Activated CD8-positive, alpha-beta T cell treated with anti-CD3 and anti-CD28 coated beads, Interleukin-2, amount 10 ng/mL, durations not matched to agents 7 days and 5 days (primary cell): ENCODE measurements around the gene ITGA2B. TPM values are rescaled to one million over a fixed set of nuclear protein-coding genes. Genes with fewer than 3 reads are reported as not detected.
"Not testable (repeated sequence)": the region's sequence is repeated elsewhere in the genome, so short reads cannot be mapped to it uniquely, and the experiment has no call there.

Experiments used
- ATAC-seq: fragments of 150-1000 bp; cut with Tn5 transposase; one replicate; pipeline ENCODE4 v1.10.0; 2021; ENCODE audit warnings: moderate library complexity
- CTCF ChIA-PET: fragments of 350-600 bp; sonication (Branson Sonifier 250); formaldehyde crosslinking; loops from one replicate; lab custom pipeline; 2021; ENCODE audit warnings: antibody characterized with exemption; lab: Charles Lee
- POLR2A ChIA-PET: fragments of 350-600 bp; sonication (Branson Sonifier 250); formaldehyde crosslinking; loops from one replicate; lab custom pipeline; 2021; ENCODE audit warnings: antibody characterized with exemption; lab: Charles Lee
- DNase-seq: peaks from one replicate; pipeline ENCODE4 v3.0.0-alpha.2; 2020
- H3K27ac Mint-ChIP-seq: one replicate; pipeline ENCODE4 v1.8.0; 2021; ENCODE audit warnings: mild to moderate bottlenecking, mixed read lengths
- H3K27me3 Mint-ChIP-seq: one replicate; pipeline ENCODE4 v1.8.0; 2021; ENCODE audit warnings: low read depth, mixed read lengths
- H3K36me3 Mint-ChIP-seq: one replicate; pipeline ENCODE4 v1.8.0; 2021; ENCODE audit warnings: low read depth, mixed read lengths
- H3K4me1 Mint-ChIP-seq: one replicate; pipeline ENCODE4 v1.8.0; 2021; ENCODE audit warnings: low read depth, mixed read lengths
- H3K4me3 Mint-ChIP-seq: one replicate; pipeline ENCODE4 v1.8.0; 2021; ENCODE audit warnings: mild to moderate bottlenecking, mixed read lengths
- H3K9me3 Mint-ChIP-seq: one replicate; pipeline ENCODE4 v1.8.0; 2022; ENCODE audit warnings: mixed read lengths; ENCODE audit not compliant: insufficient read depth
- total RNA-seq, 2 experiments: library from RNA; stranded (reverse); gene quantifications; one replicate each; pipeline ENCODE4 v1.2.3, GENCODE V29; 2021

ITGA2B gene
- total RNA-seq, 2 experiments from 2014 or later: 0.39 to 0.82 TPM

GRCh38 chr17:44408786-44409185 is 19.3 kb upstream of the ITGA2B start:
- ATAC-seq: no peak
- no peak for DNase-seq
- Mint-ChIP-seq H3K4me3 (no peak overlapping the region), H3K9me3 (no peaks in the 10 kb centered on the region), H3K27ac (no peak overlapping the region), H3K36me3 (peaks cover 13% of the 10 kb centered on the region), H3K4me1 (no peaks in the 10 kb centered on the region), H3K27me3 (no peaks in the 10 kb centered on the region)
- ChIA-PET POLR2A (no interaction called here), CTCF (no interaction called here)

GRCh38 chr17:44402564-44403172 is 13.2 kb upstream of the ITGA2B start:
- peaks cover 14% of the 10 kb centered on the region for H3K4me1 Mint-ChIP-seq
- no peak overlapping the region for H3K27ac Mint-ChIP-seq
- DNase-seq (no peak), ATAC-seq (peak; percentile 44)
- no peaks in the 10 kb centered on the region for H3K27me3 Mint-ChIP-seq
- POLR2A ChIA-PET: interaction anchor here (0.6 kb wide), 1 partner anchor 189 kb away, joined by 4 read pairs; no protein-coding TSS in a partner anchor
- CTCF ChIA-PET: no interaction called here
- peaks cover 42% of the 10 kb centered on the region for H3K36me3 Mint-ChIP-seq
- H3K9me3 Mint-ChIP-seq: no peaks in the 10 kb centered on the region
- H3K4me3 Mint-ChIP-seq: no peak overlapping the region

- DNase-seq: no peak
- POLR2A ChIA-PET: no interaction called here
- H3K27ac Mint-ChIP-seq: no peak overlapping the region
- peaks cover 47% of the 10 kb centered on the region for H3K36me3 Mint-ChIP-seq
- H3K9me3 Mint-ChIP-seq: no peaks in the 10 kb centered on the region
- no peaks in the 10 kb centered on the region for H3K27me3 Mint-ChIP-seq
- CTCF ChIA-PET: interaction anchor here (0.9 to 2.0 kb wide), 6 partner anchors 11 to 554 kb away, joined by 3 to 10 read pairs (median 4); partner anchors contain the start of gene ITGA2B
- H3K4me1 Mint-ChIP-seq: peaks cover 14% of the 10 kb centered on the region
- H3K4me3 Mint-ChIP-seq: no peak overlapping the region
- no peak for ATAC-seq
These were observed 10.9 kb upstream of the ITGA2B start for GRCh38 chr17:44400226-44400847.

GRCh38 chr17:44398692-44399691 is 9.5 kb upstream of the ITGA2B start:
- Mint-ChIP-seq H3K27ac (peak overlapping the region; percentile 47), H3K9me3 (no peaks in the 10 kb centered on the region), H3K36me3 (peaks cover 45% of the 10 kb centered on the region), H3K4me3 (no peak overlapping the region), H3K27me3 (no peaks in the 10 kb centered on the region), H3K4me1 (peaks cover 14% of the 10 kb centered on the region)
- ChIA-PET POLR2A (no interaction called here), CTCF (interaction anchor here (0.9 to 2.0 kb wide), 6 partner anchors 9 to 135 kb away, joined by 3 to 10 read pairs (median 4); partner anchors contain the start of gene ITGA2B)
- no peak for DNase-seq
- ATAC-seq: no peak

GRCh38 chr17:44397479-44398440 is 8.3 kb upstream of the ITGA2B start:
- H3K4me1 Mint-ChIP-seq: peaks cover 6% of the 10 kb centered on the region
- no peak for ATAC-seq
- H3K27ac Mint-ChIP-seq: peak overlapping the region; percentile 52
- CTCF ChIA-PET: interaction anchor here (1.1 to 1.8 kb wide), 2 partner anchors 126 kb away, joined by 3 to 7 read pairs; no protein-coding TSS in a partner anchor
- no peak overlapping the region for H3K4me3 Mint-ChIP-seq
- POLR2A ChIA-PET: no interaction called here
- H3K9me3 Mint-ChIP-seq: no peaks in the 10 kb centered on the region
- DNase-seq: no peak
- H3K36me3 Mint-ChIP-seq: peaks cover 39% of the 10 kb centered on the region
- no peaks in the 10 kb centered on the region for H3K27me3 Mint-ChIP-seq

- peaks cover 34% of the 10 kb centered on the region for H3K36me3 Mint-ChIP-seq
- H3K4me3 Mint-ChIP-seq: no peak overlapping the region
- POLR2A ChIA-PET: no interaction called here
- no peaks in the 10 kb centered on the region for H3K4me1 Mint-ChIP-seq
- no peaks in the 10 kb centered on the region for H3K27me3 Mint-ChIP-seq
- H3K9me3 Mint-ChIP-seq: no peaks in the 10 kb centered on the region
- DNase-seq (no peak), ATAC-seq (no peak)
- no peak overlapping the region for H3K27ac Mint-ChIP-seq
- CTCF ChIA-PET: interaction anchor here (1.8 kb wide), 1 partner anchor 126 kb away, joined by 7 read pairs; no protein-coding TSS in a partner anchor
These were observed 7.5 kb upstream of the ITGA2B start for GRCh38 chr17:44396946-44397345.

GRCh38 chr17:44394833-44395232 is 5.4 kb upstream of the ITGA2B start:
- no peak overlapping the region for H3K27ac Mint-ChIP-seq
- H3K9me3 Mint-ChIP-seq: no peaks in the 10 kb centered on the region
- ATAC-seq: no peak
- H3K27me3 Mint-ChIP-seq: peaks cover 3% of the 10 kb centered on the region
- DNase-seq: no peak
- ChIA-PET CTCF (no interaction called here), POLR2A (no interaction called here)
- peaks cover 23% of the 10 kb centered on the region for H3K36me3 Mint-ChIP-seq
- peaks cover 6% of the 10 kb centered on the region for H3K4me1 Mint-ChIP-seq
- no peak overlapping the region for H3K4me3 Mint-ChIP-seq

GRCh38 chr17:44394112-44394511 is 4.7 kb upstream of the ITGA2B start:
- H3K27me3 Mint-ChIP-seq, DNase-seq, H3K27ac Mint-ChIP-seq, H3K4me3 Mint-ChIP-seq, H3K9me3 Mint-ChIP-seq, CTCF ChIA-PET, ATAC-seq, POLR2A ChIA-PET: not testable (repeated sequence)
- Mint-ChIP-seq H3K4me1 (peaks cover 14% of the 10 kb centered on the region), H3K36me3 (peaks cover 20% of the 10 kb centered on the region)

GRCh38 chr17:44390250-44390870 is 911 bp upstream of the ITGA2B start:
- ATAC-seq: no peak
- H3K9me3 Mint-ChIP-seq: no peaks in the 10 kb centered on the region
- H3K4me1 Mint-ChIP-seq: peaks cover 15% of the 10 kb centered on the region
- H3K4me3 Mint-ChIP-seq: no peak overlapping the region
- POLR2A ChIA-PET: no interaction called here
- CTCF ChIA-PET: interaction anchor here (1.2 to 1.6 kb wide), 3 partner anchors 9 to 143 kb away, joined by 4 to 7 read pairs (median 4); no protein-coding TSS in a partner anchor
- H3K27me3 Mint-ChIP-seq: peaks cover 11% of the 10 kb centered on the region
- H3K36me3 Mint-ChIP-seq: no peaks in the 10 kb centered on the region
- H3K27ac Mint-ChIP-seq: no peak overlapping the region
- DNase-seq: no peak

GRCh38 chr17:44389723-44390202 is 314 bp upstream of the ITGA2B start:
- ChIA-PET CTCF (interaction anchor here (1.2 to 1.6 kb wide), 3 partner anchors 10 to 144 kb away, joined by 4 to 7 read pairs (median 4); no protein-coding TSS in a partner anchor), POLR2A (no interaction called here)
- Mint-ChIP-seq H3K9me3 (no peaks in the 10 kb centered on the region), H3K27me3 (peaks cover 13% of the 10 kb centered on the region), H3K4me3 (no peak overlapping the region), H3K27ac (peak overlapping the region; percentile 39), H3K36me3 (no peaks in the 10 kb centered on the region), H3K4me1 (peaks cover 20% of the 10 kb centered on the region)
- no peak for ATAC-seq
- no peak for DNase-seq
